CD4-positive, alpha-beta T cell (primary cell): ENCODE measurements around the gene ZNF438. TPM values are rescaled to one million over a fixed set of nuclear protein-coding genes. Genes with fewer than 3 reads are reported as not detected.
"Not testable (repeated sequence)": the region's sequence is repeated elsewhere in the genome, so short reads cannot be mapped to it uniquely, and the experiment has no call there.

Experiments
- ATAC-seq: fragments of 200-7000 bp; cut with Tn5 transposase; one replicate; pipeline ENCODE4 v1.10.0; 2022; ENCODE audit warnings: mild to moderate bottlenecking; ENCODE audit not compliant: poor library complexity
- CTCF ChIA-PET: fragments of 350-600 bp; sonication (Branson Sonifier 250); formaldehyde crosslinking; loops from one replicate; lab custom pipeline; 2021; ENCODE audit warnings: antibody characterized with exemption, inconsistent platforms; lab: Charles Lee
- POLR2A ChIA-PET: fragments of 350-600 bp; sonication (Branson Sonifier 250); formaldehyde crosslinking; loops from one replicate; lab custom pipeline; 2021; ENCODE audit warnings: antibody characterized with exemption, inconsistent platforms; lab: Charles Lee
- DNase-seq, 14 experiments: peaks; one replicate each; pipeline ENCODE4 v3.0.0-alpha.2; 2013 to 2020; ENCODE audit warnings: mixed read lengths in 2 of 14
- H3K27ac ChIP-seq, 2 donors: one replicate each; pipeline versions ENCODE4 v1.5.1 to v1.7.0; 2013; ENCODE audit warnings: low read length in 2 of 2, low read depth in 1 of 2, mild to moderate bottlenecking in 1 of 2
- H3K27me3 ChIP-seq, 2 experiments: 1 replicate in 1 of 2; 2 replicates in 1 of 2; pipeline versions ENCODE4 v1.6.1 to v1.7.0; 2013; ENCODE audit warnings: low read length in 2 of 2, control low read depth in 1 of 2, mild to moderate bottlenecking in 1 of 2, moderate library complexity in 1 of 2; ENCODE audit not compliant: insufficient read depth in 2 of 2, control insufficient read depth in 1 of 2
- H3K36me3 ChIP-seq: one replicate; pipeline ENCODE4 v1.6.1; 2013; ENCODE audit warnings: low read length, control low read depth; ENCODE audit not compliant: insufficient read depth
- H3K4me1 ChIP-seq: one replicate; pipeline ENCODE4 v1.6.1; 2013; ENCODE audit warnings: low read length, control low read depth; ENCODE audit not compliant: insufficient read depth
- H3K4me3 ChIP-seq: one replicate; pipeline ENCODE4 v1.5.1; 2013; ENCODE audit warnings: mild to moderate bottlenecking, low read length, moderate library complexity
- H3K9me3 ChIP-seq, 2 experiments: 1 replicate in 1 of 2; 2 replicates in 1 of 2; pipeline versions ENCODE4 v1.6.1 to v1.7.0; 2013; ENCODE audit warnings: low read length in 2 of 2, mild to moderate bottlenecking in 2 of 2, control low read depth in 1 of 2, moderate library complexity in 1 of 2; ENCODE audit not compliant: control insufficient read depth in 1 of 2, insufficient read depth in 1 of 2
- H3K27ac Mint-ChIP-seq: one replicate; pipeline ENCODE4 v1.8.0; 2020; ENCODE audit warnings: mixed read lengths
- H3K27me3 Mint-ChIP-seq: one replicate; pipeline ENCODE4 v1.8.0; 2021; ENCODE audit warnings: mixed read lengths
- H3K36me3 Mint-ChIP-seq: one replicate; pipeline ENCODE4 v1.8.0; 2021; ENCODE audit warnings: low read depth, mixed read lengths
- H3K4me1 Mint-ChIP-seq: one replicate; pipeline ENCODE4 v1.8.0; 2021; ENCODE audit warnings: low read depth, mixed read lengths
- H3K4me3 Mint-ChIP-seq: one replicate; pipeline ENCODE4 v1.8.0; 2020; ENCODE audit warnings: mild to moderate bottlenecking, mixed read lengths
- H3K9me3 Mint-ChIP-seq: one replicate; pipeline ENCODE4 v1.8.0; 2020; ENCODE audit warnings: mixed read lengths
- CTCF ChIP-seq: fragments of 200-600 bp; IDR thresholded peaks from one replicate; pipeline ENCODE4 v1.8.0; 2022; ENCODE audit warnings: antibody characterized with exemption, mild to moderate bottlenecking
- intact Hi-C, 2 experiments: fragments of 100-400 bp; cut with DNase I in 1 of 2; cut with micrococcal nuclease in 1 of 2; formaldehyde crosslinking; loops; one replicate each; pipeline versions ENCODE4 v1.15.1 to v1.9.0; 2023 to 2025; cut with DNase I, micrococcal nuclease
- total RNA-seq, 174 experiments: library from RNA in 2 of 174; stranded (reverse) in 2 of 174; gene quantifications; one replicate each; pipeline ENCODE4 v1.2.3 and lab custom pipeline; 2021 to 2026

The ZNF438 gene
- total RNA-seq, 2 experiments from 2014 or later: 1.9 to 2.0 TPM

- CTCF ChIA-PET: no interaction called here
- ATAC-seq: no peak
- Mint-ChIP-seq H3K4me1 (no peaks in the 10 kb centered on the region), H3K9me3 (no peaks in the 10 kb centered on the region), H3K27ac (no peak overlapping the region), H3K27me3 (peaks cover 23% of the 10 kb centered on the region), H3K4me3 (no peak overlapping the region), H3K36me3 (no peaks in the 10 kb centered on the region)
- Histone ChIP-seq H3K27ac (no peak overlapping the region), H3K36me3 (no peaks in the 10 kb centered on the region), H3K27me3 (no peaks in the 10 kb centered on the region), H3K4me3 (no peak overlapping the region), H3K9me3 (no peaks in the 10 kb centered on the region), H3K4me1 (no peaks in the 10 kb centered on the region)
- intact Hi-C loops: no loop called here
- POLR2A ChIA-PET: no interaction called here
- DNase-seq: no peak
- no peak for TF ChIP-seq CTCF
Observed at GRCh38 chr10:31061941-31062340, 30.3 kb upstream of the ZNF438 start.

GRCh38 chr10:31058795-31059703 is 27.4 kb upstream of the ZNF438 start:
- DNase-seq (no peak), ATAC-seq (no peak)
- Histone ChIP-seq H3K27me3 (peaks cover 0 to 3% of the 10 kb centered on the region in 2 experiments), H3K27ac (no peak overlapping the region), H3K9me3 (peaks cover 0 to 8% of the 10 kb centered on the region in 2 experiments), H3K4me3 (no peak overlapping the region), H3K4me1 (no peaks in the 10 kb centered on the region), H3K36me3 (no peaks in the 10 kb centered on the region)
- Mint-ChIP-seq H3K27me3 (peaks cover 3% of the 10 kb centered on the region), H3K36me3 (no peaks in the 10 kb centered on the region), H3K4me3 (no peak overlapping the region), H3K27ac (no peak overlapping the region), H3K4me1 (no peaks in the 10 kb centered on the region), H3K9me3 (no peaks in the 10 kb centered on the region)
- TF ChIP-seq CTCF: no peak
- ChIA-PET CTCF (no interaction called here), POLR2A (no interaction called here)
- intact Hi-C loops: no loop called here

GRCh38 chr10:31056678-31057077 is 25.0 kb upstream of the ZNF438 start:
- H3K27me3 Mint-ChIP-seq, H3K4me1 Mint-ChIP-seq, POLR2A ChIA-PET, H3K36me3 Mint-ChIP-seq, CTCF ChIA-PET, H3K9me3 ChIP-seq, H3K4me1 ChIP-seq, H3K27ac Mint-ChIP-seq, ATAC-seq, H3K4me3 Mint-ChIP-seq, DNase-seq, intact Hi-C loops, H3K36me3 ChIP-seq, H3K9me3 Mint-ChIP-seq, H3K27ac ChIP-seq, H3K4me3 ChIP-seq, H3K27me3 ChIP-seq: not testable (repeated sequence)
